Breast epithelium (tissue), 3 donors: ENCODE data around the gene PILRB.

Experiments
- POLR2A ChIP-seq: fragments of 450-650 bp; IDR thresholded peaks from one replicate; pipeline ENCODE4 v1.6.1; 2016; ENCODE audit warnings: antibody characterized with exemption, mild to moderate bottlenecking, moderate library complexity
- POLR2AphosphoS5 ChIP-seq, 3 donors: sonication (generic); formaldehyde crosslinking; IDR thresholded peaks; one replicate each; pipeline ENCODE4 v1.6.1; 2017; ENCODE audit warnings: antibody characterized with exemption in 3 of 3

- TF ChIP-seq POLR2A, result no peak
- TF ChIP-seq POLR2AphosphoS5 (IDR thresholded peaks at IDR 0.05), result no peak
These were observed 32.5 kb downstream of the PILRB start for GRCh38 chr7:100390286-100391009.
